HepG2 (cell line): ENCODE results near the gene JSRP1. TPM values are rescaled to one million over a fixed set of nuclear protein-coding genes. Genes with fewer than 3 reads are reported as not detected.
A peak's percentile ranks its signal among the peaks of the same experiment; 100 is the strongest.

Experiments
- ARHGAP35 ChIP-seq: sonication (generic); formaldehyde crosslinking; IDR thresholded peaks from 2 replicates; pipeline ENCODE4 v1.9.0; 2022; ENCODE audit warnings: mild to moderate bottlenecking, inconsistent platforms, moderate library complexity, missing genetic modification reagents, borderline replicate concordance
- ARID4A ChIP-seq: sonication (generic); formaldehyde crosslinking; IDR thresholded peaks from 2 replicates; pipeline ENCODE4 v1.5.0; 2020; ENCODE audit warnings: mild to moderate bottlenecking, missing genetic modification reagents, borderline replicate concordance
- ARID5B ChIP-seq: IDR thresholded peaks from 2 replicates; pipeline ENCODE4 v1.4.0; 2020; ENCODE audit warnings: mild to moderate bottlenecking, missing genetic modification reagents
- BORCS8-MEF2B ChIP-seq: sonication (generic); formaldehyde crosslinking; IDR thresholded peaks from 2 replicates; pipeline ENCODE4 v1.8.0; 2022; ENCODE audit warnings: mild to moderate bottlenecking, missing genetic modification reagents
- ELF4 ChIP-seq: sonication (generic); formaldehyde crosslinking; IDR thresholded peaks from 2 replicates; pipeline ENCODE4 v1.5.0; 2020; ENCODE audit warnings: missing genetic modification reagents, mild to moderate bottlenecking, moderate library complexity, borderline replicate concordance
- FOXO1 ChIP-seq: sonication (generic); formaldehyde crosslinking; IDR thresholded peaks from 2 replicates; pipeline ENCODE4 v1.4.0; 2020; ENCODE audit warnings: missing genetic modification reagents
- KLF13 ChIP-seq: sonication (generic); formaldehyde crosslinking; IDR thresholded peaks from 2 replicates; pipeline ENCODE4 v1.4.0; 2020; ENCODE audit warnings: mild to moderate bottlenecking, missing genetic modification reagents
- RBAK ChIP-seq: sonication (generic); formaldehyde crosslinking; IDR thresholded peaks from 2 replicates; pipeline ENCODE4 v1.5.1; 2020; ENCODE audit warnings: mild to moderate bottlenecking, missing genetic modification reagents
- RBFOX2 ChIP-seq: fragments of 200-400 bp; formaldehyde crosslinking; IDR thresholded peaks from 2 replicates; pipeline ENCODE4 v1.6.1; 2017; ENCODE audit warnings: low read depth, mild to moderate bottlenecking, low read length
- TBP ChIP-seq: sonication (generic); formaldehyde crosslinking; IDR thresholded peaks from 2 replicates; pipeline ENCODE4 v1.5.0; 2020; ENCODE audit warnings: missing genetic modification reagents
- ZBTB7A ChIP-seq: sonication (generic); formaldehyde crosslinking; IDR thresholded peaks from 2 replicates; pipeline ENCODE4 v1.8.0; 2022; ENCODE audit warnings: mild to moderate bottlenecking, missing genetic modification reagents
- ZFP37 ChIP-seq: sonication (generic); formaldehyde crosslinking; IDR thresholded peaks from 2 replicates; pipeline ENCODE4 v1.4.0; 2020; ENCODE audit warnings: missing genetic modification reagents, borderline replicate concordance
- ZNF160 ChIP-seq: sonication (generic); formaldehyde crosslinking; IDR thresholded peaks from 2 replicates; pipeline ENCODE4 v1.8.0; 2022; ENCODE audit warnings: mild to moderate bottlenecking, inconsistent platforms, missing genetic modification reagents
- ZNF326 ChIP-seq: sonication (generic); formaldehyde crosslinking; IDR thresholded peaks from 2 replicates; pipeline ENCODE4 v1.4.0; 2020; ENCODE audit warnings: missing genetic modification reagents, borderline replicate concordance
- ZNF446 ChIP-seq: sonication (generic); formaldehyde crosslinking; IDR thresholded peaks from 2 replicates; pipeline ENCODE4 v1.5.0; 2020; ENCODE audit warnings: mild to moderate bottlenecking, missing genetic modification reagents
- ZNF570 ChIP-seq: sonication (generic); formaldehyde crosslinking; IDR thresholded peaks from 2 replicates; pipeline ENCODE4 v1.4.0; 2020; ENCODE audit warnings: mild to moderate bottlenecking, missing genetic modification reagents, borderline replicate concordance
- ZNF615 ChIP-seq: sonication (generic); formaldehyde crosslinking; IDR thresholded peaks from 2 replicates; pipeline ENCODE4 v1.5.0; 2020; ENCODE audit warnings: mild to moderate bottlenecking, missing genetic modification reagents, borderline replicate concordance
- ZNF75D ChIP-seq: sonication (generic); formaldehyde crosslinking; IDR thresholded peaks from 2 replicates; pipeline ENCODE4 v1.8.1; 2023; ENCODE audit warnings: missing genetic modification reagents, mild to moderate bottlenecking, borderline replicate concordance
- polyA plus RNA-seq, 8 experiments: library from polyadenylated mRNA; depleted of rRNA in 3 of 8; stranded (reverse) in 7 of 8; unstranded in 1 of 8; fragments of >200 nt; fragmentation: Illumina TruSeq in 4 of 8; extraction: Trizol in 4 of 8; gene quantifications; 2 replicates each; pipeline versions ENCODE4 v1.2.1 to v1.2.3, GENCODE V29; 2011 to 2016; ENCODE audit warnings: low read depth in 4 of 8, missing spikeins in 1 of 8, mixed read lengths in 1 of 8; ENCODE audit not compliant: insufficient read depth in 1 of 8
- total RNA-seq, 5 experiments: library from RNA; depleted of rRNA; stranded (reverse); fragments of >200 nt; fragmentation: Illumina TruSeq; extraction: Trizol; gene quantifications; 2 replicates each; pipeline ENCODE4 v1.2.3, GENCODE V29; 2016; ENCODE audit warnings: low read depth in 1 of 5
- TF ChIP-seq, protein P1 (sequence below): sonication (generic); formaldehyde crosslinking; IDR thresholded peaks from 2 replicates; pipeline ENCODE4 v1.4.0; 2020; ENCODE audit warnings: missing genetic modification reagents
- TF ChIP-seq, protein P2 (sequence below): sonication (generic); formaldehyde crosslinking; IDR thresholded peaks from 2 replicates; pipeline ENCODE4 v1.4.0; 2020; ENCODE audit warnings: missing genetic modification reagents

JSRP1 gene
- total and polyA plus RNA-seq, 2 of the 13 experiments (the other 11 are each of a cell fraction or from before 2014, with no cell fraction given): 0.16 to 0.38 TPM

GRCh38 chr19:2231621-2232221 lies 24.5 kb downstream of the JSRP1 start (continued):
- TF ChIP-seq ARID5B (CRISPR knock-in tag) (no peak), RBAK (CRISPR knock-in tag) (no peak), ZNF75D (CRISPR knock-in tag) (no peak), RBFOX2 (peak; percentile 60; the same call in 1 of the 2 replicates), ARID4A (no peak), ZNF326 (CRISPR knock-in tag) (no peak), BORCS8-MEF2B (CRISPR knock-in tag) (no peak), KLF13 (no peak), FOXO1 (CRISPR knock-in tag) (no peak), ZNF570 (CRISPR knock-in tag) (no peak), ZFP37 (no peak), ARHGAP35 (CRISPR knock-in tag) (no peak), ELF4 (CRISPR knock-in tag) (no peak), ZNF160 (CRISPR knock-in tag) (no peak), ZNF615 (CRISPR knock-in tag) (no peak), ZNF446 (CRISPR knock-in tag) (no peak), ZBTB7A (0 out of 2 replicates have a peak, but pooled peaks have one; percentile 12), TBP (no peak)
- TF ChIP-seq, protein P1, sequence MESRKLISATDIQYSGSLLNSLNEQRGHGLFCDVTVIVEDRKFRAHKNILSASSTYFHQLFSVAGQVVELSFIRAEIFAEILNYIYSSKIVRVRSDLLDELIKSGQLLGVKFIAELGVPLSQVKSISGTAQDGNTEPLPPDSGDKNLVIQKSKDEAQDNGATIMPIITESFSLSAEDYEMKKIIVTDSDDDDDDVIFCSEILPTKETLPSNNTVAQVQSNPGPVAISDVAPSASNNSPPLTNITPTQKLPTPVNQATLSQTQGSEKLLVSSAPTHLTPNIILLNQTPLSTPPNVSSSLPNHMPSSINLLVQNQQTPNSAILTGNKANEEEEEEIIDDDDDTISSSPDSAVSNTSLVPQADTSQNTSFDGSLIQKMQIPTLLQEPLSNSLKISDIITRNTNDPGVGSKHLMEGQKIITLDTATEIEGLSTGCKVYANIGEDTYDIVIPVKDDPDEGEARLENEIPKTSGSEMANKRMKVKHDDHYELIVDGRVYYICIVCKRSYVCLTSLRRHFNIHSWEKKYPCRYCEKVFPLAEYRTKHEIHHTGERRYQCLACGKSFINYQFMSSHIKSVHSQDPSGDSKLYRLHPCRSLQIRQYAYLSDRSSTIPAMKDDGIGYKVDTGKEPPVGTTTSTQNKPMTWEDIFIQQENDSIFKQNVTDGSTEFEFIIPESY (CRISPR knock-in tag): peak; percentile 4; the same call in 1 of the 2 replicates
- TF ChIP-seq, protein P2, sequence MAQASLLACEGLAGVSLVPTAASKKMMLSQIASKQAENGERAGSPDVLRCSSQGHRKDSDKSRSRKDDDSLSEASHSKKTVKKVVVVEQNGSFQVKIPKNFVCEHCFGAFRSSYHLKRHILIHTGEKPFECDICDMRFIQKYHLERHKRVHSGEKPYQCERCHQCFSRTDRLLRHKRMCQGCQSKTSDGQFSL: no peak
